AG09309 (cell line): ENCODE results near the gene BBX.

Experiments
- DNase-seq: peaks from one replicate; pipeline ENCODE4 v3.0.0-alpha.2; 2010; ENCODE audit warnings: low read depth
- H3K4me3 ChIP-seq: 2 replicates; pipeline ENCODE4 v1.5.1; 2011; ENCODE audit warnings: mild to moderate bottlenecking, low read depth, low read length, moderate library complexity; ENCODE audit not compliant: control insufficient read depth
- CTCF ChIP-seq: IDR thresholded peaks from 2 replicates; pipeline ENCODE4 v1.5.1; 2011; ENCODE audit warnings: mild to moderate bottlenecking, low read depth, low read length, inconsistent platforms; ENCODE audit not compliant: insufficient read depth, control insufficient read depth; ENCODE audit errors: missing control alignments

The BBX gene

GRCh38 chr3:107810171-107811071, 287.7 kb downstream of the BBX start:
- TF ChIP-seq CTCF: no peak
- DNase-seq: no peak

GRCh38 chr3:107813026-107813425, 290.3 kb downstream of the BBX start:
- DNase-seq: no peak
- no peak for TF ChIP-seq CTCF
- no peak overlapping the region for H3K4me3 ChIP-seq

More at GRCh38 chr3:107810171-107811071, 287.7 kb downstream of the BBX start:
- H3K4me3 ChIP-seq: no peak overlapping the region

GRCh38 chr3:107816107-107816506, 293.3 kb downstream of the BBX start:
- DNase-seq: no peak
- H3K4me3 ChIP-seq: no peak overlapping the region
- TF ChIP-seq CTCF: no peak

- no peak for DNase-seq
- H3K4me3 ChIP-seq: no peak overlapping the region
- TF ChIP-seq CTCF: no peak
Measured at GRCh38 chr3:107817076-107817475, 294.3 kb downstream of the BBX start.

GRCh38 chr3:107818025-107818424, 295.3 kb downstream of the BBX start:
- TF ChIP-seq CTCF: no peak
- no peak for DNase-seq
- no peak overlapping the region for H3K4me3 ChIP-seq

GRCh38 chr3:107819656-107820055, 296.9 kb downstream of the BBX start:
- TF ChIP-seq CTCF: no peak
- no peak for DNase-seq
- H3K4me3 ChIP-seq: no peak overlapping the region
